HG02759 (cell line): ENCODE measurements around the gene MDN1.

ENCODE experiments used
- ATAC-seq: cut with Tn5 transposase; IDR thresholded peaks from one replicate; pipeline ENCODE4 v1.9.1; 2021; ENCODE audit warnings: mild to moderate bottlenecking, moderate library complexity; ENCODE audit not compliant: unreplicated experiment

MDN1 gene

GRCh38 chr6:89611666-89612065 lies 207.9 kb downstream of the MDN1 start:
- ATAC-seq, result no peak

GRCh38 chr6:89610149-89610642 lies 209.4 kb downstream of the MDN1 start:
- ATAC-seq, result peak; percentile 57

- no peak for ATAC-seq
Measured at GRCh38 chr6:89605861-89606260, 213.7 kb downstream of the MDN1 start.

GRCh38 chr6:89604653-89605052 lies 214.9 kb downstream of the MDN1 start:
- no peak for ATAC-seq

- ATAC-seq, result no peak
Measured at GRCh38 chr6:89602166-89602565, 217.4 kb downstream of the MDN1 start.

- no peak for ATAC-seq
Measured at GRCh38 chr6:89599727-89600126, 219.9 kb downstream of the MDN1 start.

GRCh38 chr6:89597988-89598387 lies 221.6 kb downstream of the MDN1 start:
- no peak for ATAC-seq

- no peak for ATAC-seq
Measured at GRCh38 chr6:89597372-89597771, 222.2 kb downstream of the MDN1 start.

- no peak for ATAC-seq
Measured at GRCh38 chr6:89596484-89596883, 223.1 kb downstream of the MDN1 start.

- ATAC-seq, result peak; percentile 94
Measured at GRCh38 chr6:89596056-89596455, 223.5 kb downstream of the MDN1 start.
